Ishikawa (cell line): ENCODE measurements around the gene M1AP.

ENCODE experiments used
- CEBPB ChIP-seq: IDR thresholded peaks from 2 replicates; pipeline ENCODE4 v1.6.1; 2012
- CREB1 ChIP-seq: IDR thresholded peaks from 2 replicates; pipeline ENCODE4 v1.6.1; 2012; ENCODE audit warnings: low read depth
- EGR1 ChIP-seq: IDR thresholded peaks from 2 replicates; pipeline ENCODE4 v1.6.1; 2012
- EP300 ChIP-seq: IDR thresholded peaks from 2 replicates; pipeline ENCODE4 v1.6.1; 2012; ENCODE audit warnings: borderline replicate concordance
- FOXM1 ChIP-seq: IDR thresholded peaks from 2 replicates; pipeline ENCODE4 v1.6.1; 2012; ENCODE audit warnings: low read depth, borderline replicate concordance
- MAX ChIP-seq: IDR thresholded peaks from 2 replicates; pipeline ENCODE4 v1.6.1; 2012
- NFIC ChIP-seq: IDR thresholded peaks from 2 replicates; pipeline ENCODE4 v1.6.1; 2012
- RAD21 ChIP-seq: IDR thresholded peaks from 2 replicates; pipeline ENCODE4 v1.6.1; 2012; ENCODE audit warnings: low read depth
- TAF1 ChIP-seq: IDR thresholded peaks from 2 replicates; pipeline ENCODE4 v1.6.1; 2012; ENCODE audit warnings: low read depth, mild to moderate bottlenecking
- TCF12 ChIP-seq: IDR thresholded peaks from 2 replicates; pipeline ENCODE4 v1.6.1; 2012; ENCODE audit warnings: low read depth
- TEAD4 ChIP-seq: IDR thresholded peaks from 2 replicates; pipeline ENCODE4 v1.6.1; 2012
- USF1 ChIP-seq: IDR thresholded peaks from 2 replicates; pipeline ENCODE4 v1.6.1; 2012
- YY1 ChIP-seq: IDR thresholded peaks from 2 replicates; pipeline ENCODE4 v1.6.1; 2012; ENCODE audit warnings: low read depth
- ZBTB7A ChIP-seq: IDR thresholded peaks from 2 replicates; pipeline ENCODE4 v1.6.1; 2012; ENCODE audit warnings: low read depth
- TF ChIP-seq, protein P1 (sequence below): IDR thresholded peaks from 2 replicates; pipeline ENCODE4 v1.6.1; 2012; ENCODE audit warnings: low read depth, mild to moderate bottlenecking

The M1AP gene

DNA sequence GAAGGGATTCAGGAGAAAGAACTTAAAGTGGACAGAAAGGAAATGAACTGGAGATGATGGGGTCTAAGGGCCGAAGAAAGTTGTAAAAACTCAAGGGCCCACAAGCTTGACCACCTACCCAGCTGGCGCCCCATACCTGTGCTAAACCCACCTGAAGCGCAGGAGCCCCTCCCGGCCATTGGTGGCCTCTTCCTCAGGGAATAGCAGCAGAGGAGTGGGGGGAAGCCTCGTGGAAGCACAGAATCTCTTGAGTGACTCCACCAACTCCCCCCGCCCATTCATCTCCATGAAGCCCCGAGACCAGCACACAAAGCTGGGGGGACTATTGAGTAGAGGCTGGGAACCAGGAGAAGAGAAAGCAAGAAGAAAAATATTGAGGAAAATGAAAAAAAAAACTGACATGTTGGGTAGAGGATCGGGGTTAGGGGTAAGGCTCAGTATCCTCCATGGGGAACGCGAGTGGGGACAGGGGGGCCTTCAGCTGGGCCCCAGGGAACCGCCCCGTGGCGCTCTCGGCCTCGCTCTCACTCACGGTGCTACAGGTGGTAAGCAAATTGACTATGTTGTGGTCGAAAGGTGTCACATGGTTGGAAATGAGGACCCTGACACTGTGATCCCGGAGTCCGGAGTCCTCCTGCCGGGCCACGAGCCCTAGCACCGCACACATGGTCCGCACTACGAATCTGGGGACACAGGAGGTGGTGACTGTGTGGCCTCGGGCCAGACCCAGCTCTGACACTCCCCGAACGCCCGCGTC, 119.4 kb downstream of the M1AP start:
- TF ChIP-seq TCF12 (no peak), TEAD4 (no peak), ZBTB7A (no peak), USF1 (no peak), CREB1 (no peak), YY1 (no peak), FOXM1 (no peak), EP300 (no peak), RAD21 (no peak), TAF1 (no peak), EGR1 (no peak), MAX (no peak), CEBPB (no peak), NFIC (no peak)
- TF ChIP-seq, protein P1, sequence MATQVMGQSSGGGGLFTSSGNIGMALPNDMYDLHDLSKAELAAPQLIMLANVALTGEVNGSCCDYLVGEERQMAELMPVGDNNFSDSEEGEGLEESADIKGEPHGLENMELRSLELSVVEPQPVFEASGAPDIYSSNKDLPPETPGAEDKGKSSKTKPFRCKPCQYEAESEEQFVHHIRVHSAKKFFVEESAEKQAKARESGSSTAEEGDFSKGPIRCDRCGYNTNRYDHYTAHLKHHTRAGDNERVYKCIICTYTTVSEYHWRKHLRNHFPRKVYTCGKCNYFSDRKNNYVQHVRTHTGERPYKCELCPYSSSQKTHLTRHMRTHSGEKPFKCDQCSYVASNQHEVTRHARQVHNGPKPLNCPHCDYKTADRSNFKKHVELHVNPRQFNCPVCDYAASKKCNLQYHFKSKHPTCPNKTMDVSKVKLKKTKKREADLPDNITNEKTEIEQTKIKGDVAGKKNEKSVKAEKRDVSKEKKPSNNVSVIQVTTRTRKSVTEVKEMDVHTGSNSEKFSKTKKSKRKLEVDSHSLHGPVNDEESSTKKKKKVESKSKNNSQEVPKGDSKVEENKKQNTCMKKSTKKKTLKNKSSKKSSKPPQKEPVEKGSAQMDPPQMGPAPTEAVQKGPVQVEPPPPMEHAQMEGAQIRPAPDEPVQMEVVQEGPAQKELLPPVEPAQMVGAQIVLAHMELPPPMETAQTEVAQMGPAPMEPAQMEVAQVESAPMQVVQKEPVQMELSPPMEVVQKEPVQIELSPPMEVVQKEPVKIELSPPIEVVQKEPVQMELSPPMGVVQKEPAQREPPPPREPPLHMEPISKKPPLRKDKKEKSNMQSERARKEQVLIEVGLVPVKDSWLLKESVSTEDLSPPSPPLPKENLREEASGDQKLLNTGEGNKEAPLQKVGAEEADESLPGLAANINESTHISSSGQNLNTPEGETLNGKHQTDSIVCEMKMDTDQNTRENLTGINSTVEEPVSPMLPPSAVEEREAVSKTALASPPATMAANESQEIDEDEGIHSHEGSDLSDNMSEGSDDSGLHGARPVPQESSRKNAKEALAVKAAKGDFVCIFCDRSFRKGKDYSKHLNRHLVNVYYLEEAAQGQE, result no peak

GRCh38 chr2:74527741-74528140, 120.4 kb downstream of the M1AP start:
- TF ChIP-seq ZBTB7A (no peak), CREB1 (no peak), FOXM1 (no peak), EP300 (no peak), YY1 (no peak), TAF1 (no peak), EGR1 (no peak), RAD21 (no peak), TEAD4 (no peak)
- TF ChIP-seq, protein P1, result no peak

GRCh38 chr2:74526649-74527230, 121.4 kb downstream of the M1AP start:
- TF ChIP-seq EGR1 (no peak), MAX (no peak), USF1 (no peak), CEBPB (no peak), YY1 (no peak), FOXM1 (no peak), CREB1 (no peak), NFIC (no peak), EP300 (no peak), RAD21 (no peak), TCF12 (no peak), TEAD4 (no peak), TAF1 (no peak), ZBTB7A (no peak)
- TF ChIP-seq, protein P1, result no peak

GRCh38 chr2:74525717-74526648, 122.1 kb downstream of the M1AP start, which contains the start of gene DQX1:
DQX1 (minus strand) TSS chr2:74526231; CDS start chr2:74525729, 502 bp downstream.
- TF ChIP-seq USF1, result 0 out of 2 replicates have a peak, but pooled peaks have one; percentile 5
- no peak for TF ChIP-seq CEBPB
- no peak for TF ChIP-seq NFIC
- no peak for TF ChIP-seq CREB1
- no peak for TF ChIP-seq FOXM1
- TF ChIP-seq YY1, result no peak
- TF ChIP-seq, protein P1, result no peak
- TF ChIP-seq TEAD4, result no peak
